Esophagus muscularis mucosa (tissue), 4 donors: ENCODE data around the gene RBMS3.

Source experiments
- CTCF ChIP-seq, 3 experiments: fragments of 200-600 bp in 2 of 3; fragments of 450-650 bp in 1 of 3; sonication (generic) in 2 of 3; IDR thresholded peaks; one replicate each; pipeline ENCODE4 v1.5.1; 2017 to 2019; ENCODE audit warnings: antibody characterized with exemption in 3 of 3, mild to moderate bottlenecking in 2 of 3, moderate library complexity in 1 of 3
- EP300 ChIP-seq: sonication (generic); formaldehyde crosslinking; IDR thresholded peaks from one replicate; pipeline ENCODE4 v1.6.1; 2017; ENCODE audit warnings: antibody characterized with exemption
- POLR2A ChIP-seq: fragments of 450-650 bp; IDR thresholded peaks from one replicate; pipeline ENCODE4 v1.6.1; 2017; ENCODE audit warnings: antibody characterized with exemption, moderate library complexity, mild to moderate bottlenecking, low read depth

DNA sequence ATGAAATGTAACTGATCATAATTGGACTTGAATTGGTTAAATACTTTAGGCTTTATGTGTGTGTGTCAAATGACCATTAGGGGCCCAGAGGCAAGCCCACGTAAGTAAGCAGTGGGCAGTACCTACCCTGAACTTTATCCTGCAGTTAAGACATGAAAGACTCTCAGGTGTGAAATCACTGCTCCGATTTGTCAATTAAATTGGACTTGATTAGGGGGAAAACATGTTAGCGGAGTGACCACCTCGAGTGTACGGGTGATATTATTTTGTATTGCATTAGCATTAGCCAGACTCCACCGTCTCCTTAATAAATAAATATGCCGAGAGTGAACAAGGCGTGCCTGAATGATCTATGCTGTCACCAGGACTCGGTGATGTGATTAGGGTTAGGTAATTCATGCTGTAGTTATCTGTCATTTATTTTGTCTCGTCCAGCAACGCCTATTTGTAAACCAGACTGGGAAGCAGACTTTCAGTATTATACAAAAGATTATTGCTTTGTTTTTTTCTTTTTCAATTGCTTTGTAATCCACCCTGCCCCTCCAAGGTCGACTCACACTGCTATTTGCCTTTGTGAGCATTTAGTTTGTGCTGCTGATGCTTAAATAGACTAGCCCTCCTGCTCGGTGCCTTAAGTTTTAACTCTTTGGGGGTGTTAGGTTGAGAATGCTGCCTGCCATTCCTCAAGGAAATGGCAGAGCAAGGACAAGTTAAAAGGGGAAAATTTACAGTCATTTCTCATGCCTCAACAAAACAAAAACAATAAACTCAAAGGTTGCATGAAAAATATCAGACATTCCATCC, 1.8 kb downstream of the RBMS3 start:
- TF ChIP-seq CTCF (IDR thresholded peaks at IDR 0.05) (no peak), EP300 (no peak), POLR2A (no peak)
